Activated T-helper 17 cell treated with anti-CD3 and anti-CD28 coated beads, Interleukin-2, amount 50 U/mL, for 72 hours (primary cell): ENCODE results near the gene HEATR3. TPM values are rescaled to one million over a fixed set of nuclear protein-coding genes. Genes with fewer than 3 reads are reported as not detected.
A peak's percentile ranks its signal among the peaks of the same experiment; 100 is the strongest.
"Not testable (repeated sequence)": the region's sequence is repeated elsewhere in the genome, so short reads cannot be mapped to it uniquely, and the experiment has no call there.

Experiments used
- ATAC-seq: fragments of 150-1000 bp; cut with Tn5 transposase; replicated peaks from 2 replicates; pipeline ENCODE4 v1.10.0; 2021; ENCODE audit warnings: mild to moderate bottlenecking, moderate library complexity
- H3K27ac Mint-ChIP-seq: one replicate; pipeline ENCODE4 v1.8.0; 2022; ENCODE audit warnings: mixed read lengths
- H3K27me3 Mint-ChIP-seq: one replicate; pipeline ENCODE4 v1.8.0; 2022; ENCODE audit warnings: mixed read lengths
- H3K36me3 Mint-ChIP-seq: one replicate; pipeline ENCODE4 v1.8.0; 2022; ENCODE audit warnings: low read depth, mild to moderate bottlenecking, mixed read lengths
- H3K4me1 Mint-ChIP-seq: one replicate; pipeline ENCODE4 v1.8.0; 2022; ENCODE audit warnings: mixed read lengths
- H3K4me3 Mint-ChIP-seq: one replicate; pipeline ENCODE4 v1.8.0; 2022; ENCODE audit warnings: mild to moderate bottlenecking, mixed read lengths
- H3K9me3 Mint-ChIP-seq: one replicate; pipeline ENCODE4 v1.8.0; 2022; ENCODE audit warnings: mixed read lengths
- total RNA-seq, 2 donors: library from RNA; stranded (reverse); gene quantifications; one replicate each; pipeline ENCODE4 v1.2.3, GENCODE V29; 2022

The HEATR3 gene
- total RNA-seq, 2 donors from 2014 or later: 23.3 to 46.7 TPM

DNA sequence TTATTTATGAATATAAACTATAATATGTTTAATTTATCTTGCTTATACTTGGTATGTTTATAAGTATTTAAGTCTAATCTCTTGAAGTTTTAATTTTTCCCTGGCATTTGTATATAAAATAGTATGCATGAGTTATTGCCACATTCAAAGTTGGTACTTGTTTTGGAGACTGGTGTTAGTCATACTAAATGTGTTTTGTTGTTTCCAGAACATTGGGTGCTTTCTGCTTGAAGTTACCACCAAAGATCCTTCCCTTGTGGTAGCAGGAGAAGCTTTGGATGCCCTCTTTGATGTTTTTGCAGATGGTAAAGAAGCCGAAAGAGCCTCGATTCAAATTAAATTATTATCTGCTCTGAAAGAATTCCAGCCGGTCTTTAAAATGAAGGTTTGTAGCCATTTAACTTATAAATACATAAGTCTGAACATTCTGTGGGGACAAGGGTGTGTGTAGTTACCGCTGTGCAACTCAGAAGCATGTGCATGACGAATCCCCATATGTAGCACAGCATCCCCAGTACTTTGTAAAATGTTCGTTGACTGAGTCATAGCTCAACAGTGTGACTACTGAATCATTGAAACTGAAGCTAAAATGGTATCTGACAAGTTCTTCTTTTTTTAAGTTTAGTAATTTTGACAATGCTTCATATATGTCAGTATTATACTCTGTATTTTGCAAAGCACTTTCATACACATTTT lies 36.4 kb downstream of the HEATR3 start:
- peaks cover 82% of the 10 kb centered on the region for H3K36me3 Mint-ChIP-seq
- no peak overlapping the region for H3K4me3 Mint-ChIP-seq
- no peaks in the 10 kb centered on the region for H3K4me1 Mint-ChIP-seq
- ATAC-seq: peak; percentile 99
- H3K27ac Mint-ChIP-seq: peak overlapping the region; percentile 67
- H3K27me3 Mint-ChIP-seq: no peaks in the 10 kb centered on the region
- no peaks in the 10 kb centered on the region for H3K9me3 Mint-ChIP-seq

DNA sequence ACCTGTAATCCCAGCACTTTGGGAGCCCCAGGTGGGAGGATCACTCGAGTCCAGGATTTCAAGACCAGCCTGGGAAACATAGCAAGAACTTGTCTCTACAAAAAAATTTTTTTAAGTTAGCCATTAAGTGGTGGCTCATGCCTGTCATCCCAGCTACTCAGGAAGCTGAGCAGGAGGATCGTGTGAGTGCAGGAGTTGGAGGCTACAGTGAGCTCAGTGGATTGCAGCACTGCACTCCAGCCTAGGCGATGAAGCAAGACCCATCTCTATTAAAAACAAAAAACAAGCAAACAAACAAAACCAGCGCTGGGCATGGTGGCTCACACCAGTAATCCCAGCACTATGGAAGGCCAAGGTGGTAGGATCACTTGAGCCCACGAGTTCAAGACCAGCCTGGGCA lies 38.0 kb downstream of the HEATR3 start:
- no peak overlapping the region for H3K4me3 Mint-ChIP-seq
- H3K27me3 Mint-ChIP-seq: no peaks in the 10 kb centered on the region
- no peak overlapping the region for H3K27ac Mint-ChIP-seq
- peaks cover 85% of the 10 kb centered on the region for H3K36me3 Mint-ChIP-seq
- no peaks in the 10 kb centered on the region for H3K4me1 Mint-ChIP-seq
- H3K9me3 Mint-ChIP-seq: no peaks in the 10 kb centered on the region
- no peak for ATAC-seq

DNA sequence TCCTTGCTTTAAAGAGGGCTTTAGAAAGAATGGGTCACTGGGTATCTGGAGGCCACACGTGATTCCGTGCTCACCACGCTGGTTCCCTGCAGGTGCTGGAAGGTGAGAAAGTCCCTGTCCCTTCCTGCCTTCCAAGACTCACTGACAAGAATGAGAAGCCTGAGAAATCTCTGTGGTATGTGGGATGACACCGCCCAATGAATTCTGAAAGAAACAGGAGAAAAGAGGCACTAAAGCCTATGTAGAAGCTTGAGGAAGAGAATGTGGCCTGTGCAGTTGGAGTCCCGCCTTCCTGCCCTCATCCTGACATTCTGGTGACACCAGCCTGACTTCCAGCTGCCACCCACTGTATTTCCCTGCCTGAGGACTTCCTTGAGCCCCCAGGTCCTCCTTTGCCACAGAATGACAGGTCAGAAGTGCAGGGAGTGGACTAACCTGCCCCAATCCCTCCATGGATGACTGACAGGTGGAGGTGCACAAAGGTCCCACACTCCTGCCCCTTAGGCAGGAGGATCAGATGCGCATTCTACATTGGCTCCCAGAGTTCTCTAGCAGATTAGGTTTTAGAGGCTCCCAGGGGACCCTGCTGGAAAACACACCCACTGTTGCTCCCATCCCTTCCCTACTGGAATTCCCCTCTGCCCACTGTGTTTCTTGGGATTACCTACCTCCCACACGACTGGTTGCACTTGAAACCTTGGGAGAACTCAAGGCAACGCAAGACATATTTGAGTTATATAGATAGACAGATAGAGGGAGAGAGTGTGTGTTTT lies 48.8 kb downstream of the HEATR3 start:
- ATAC-seq: no peak

DNA sequence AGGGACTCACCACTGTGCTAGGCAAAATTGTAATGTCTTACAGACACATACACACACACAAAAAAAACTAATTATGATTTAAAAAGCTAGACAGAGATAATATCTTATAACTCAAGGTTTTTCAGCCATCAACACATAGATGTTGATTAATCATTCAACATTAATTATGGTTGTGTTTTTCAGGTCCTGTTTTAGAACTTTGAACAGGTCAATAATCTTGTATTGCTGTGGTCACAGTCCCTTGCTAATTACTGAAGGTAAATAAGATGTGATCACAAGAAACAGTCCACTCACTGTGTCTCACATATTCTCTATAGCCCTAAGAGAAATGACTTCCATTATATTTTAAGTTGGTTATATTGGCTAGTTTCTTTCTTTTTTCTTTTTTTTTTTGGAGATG lies 54.9 kb downstream of the HEATR3 start:
- Mint-ChIP-seq H3K27me3 (no peaks in the 10 kb centered on the region), H3K36me3 (no peaks in the 10 kb centered on the region)

More for the DNA sequence above, 48.8 kb downstream of the HEATR3 start:
- Mint-ChIP-seq H3K4me3 (no peak overlapping the region), H3K4me1 (no peaks in the 10 kb centered on the region), H3K36me3 (no peaks in the 10 kb centered on the region), H3K27me3 (no peaks in the 10 kb centered on the region), H3K27ac (no peak overlapping the region), H3K9me3 (no peaks in the 10 kb centered on the region)

DNA sequence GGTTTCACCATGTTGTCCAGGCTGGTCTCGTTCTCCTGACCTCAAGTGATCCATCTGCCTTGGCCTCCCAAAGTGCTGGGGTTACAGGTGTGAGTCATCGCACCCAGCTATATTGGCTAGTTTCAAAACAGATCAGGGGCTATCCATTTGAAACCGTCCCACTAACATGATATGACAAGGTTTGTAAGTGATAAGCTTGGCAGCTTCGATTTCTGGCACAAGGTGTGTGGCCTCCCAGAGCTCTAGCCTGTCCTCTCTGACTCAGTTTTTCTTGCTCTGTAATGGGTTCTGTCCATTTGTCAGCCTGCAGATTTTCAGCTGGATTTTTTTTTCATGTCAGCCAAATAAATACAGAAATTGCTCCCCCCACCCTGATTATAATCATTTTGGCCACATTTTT lies 55.5 kb downstream of the HEATR3 start:
- Mint-ChIP-seq H3K4me1 (peaks cover 12% of the 10 kb centered on the region), H3K9me3 (no peaks in the 10 kb centered on the region), H3K4me3 (peak overlapping the region; percentile 23), H3K36me3 (no peaks in the 10 kb centered on the region), H3K27me3 (no peaks in the 10 kb centered on the region), H3K27ac (peak overlapping the region; percentile 44)
- peak; percentile 84 for ATAC-seq

More for the DNA sequence above, 54.9 kb downstream of the HEATR3 start:
- no peak overlapping the region for H3K27ac Mint-ChIP-seq
- H3K4me1 Mint-ChIP-seq: peaks cover 12% of the 10 kb centered on the region
- H3K4me3 Mint-ChIP-seq: no peak overlapping the region
- no peaks in the 10 kb centered on the region for H3K9me3 Mint-ChIP-seq
- ATAC-seq: no peak

DNA sequence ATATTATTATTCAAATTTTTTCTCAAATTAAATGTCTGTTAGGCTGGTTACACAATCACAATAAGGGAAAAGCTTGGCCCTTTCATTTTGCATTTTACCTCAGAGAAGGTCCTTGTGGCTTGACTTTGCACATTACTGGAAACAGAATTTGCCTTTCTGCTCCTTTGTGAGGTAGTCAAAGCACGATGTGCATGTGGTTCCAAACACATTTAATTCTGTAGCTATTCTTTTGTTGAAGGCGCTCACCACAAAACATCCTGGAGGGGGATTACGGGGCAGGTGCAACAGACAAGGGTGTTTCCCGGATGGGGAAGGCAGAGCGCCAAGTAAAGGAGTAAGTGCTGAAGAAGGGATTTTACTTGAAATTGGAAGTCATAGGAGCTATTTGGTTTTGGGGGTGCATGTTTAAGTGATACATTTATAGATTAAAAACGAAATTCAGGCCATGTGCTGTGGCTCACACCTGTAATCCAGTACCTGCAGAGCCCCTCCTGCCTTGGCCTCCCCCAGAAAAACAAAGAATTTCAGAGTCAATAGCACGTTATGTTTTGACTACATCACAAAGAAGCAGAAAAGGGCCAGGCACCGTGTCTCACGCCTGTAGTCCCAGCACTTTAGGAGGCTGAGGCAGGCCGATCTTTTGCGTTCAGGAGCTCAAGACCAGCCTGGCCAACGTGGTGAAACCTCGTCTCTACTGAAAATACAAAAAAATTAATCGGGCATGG lies 56.1 kb downstream of the HEATR3 start:
- Mint-ChIP-seq H3K9me3 (no peaks in the 10 kb centered on the region), H3K4me3 (peak overlapping the region; percentile 23), H3K27ac (peak overlapping the region; percentile 44), H3K27me3 (no peaks in the 10 kb centered on the region), H3K4me1 (peaks cover 12% of the 10 kb centered on the region), H3K36me3 (no peaks in the 10 kb centered on the region)
- peak; percentile 84 for ATAC-seq

DNA sequence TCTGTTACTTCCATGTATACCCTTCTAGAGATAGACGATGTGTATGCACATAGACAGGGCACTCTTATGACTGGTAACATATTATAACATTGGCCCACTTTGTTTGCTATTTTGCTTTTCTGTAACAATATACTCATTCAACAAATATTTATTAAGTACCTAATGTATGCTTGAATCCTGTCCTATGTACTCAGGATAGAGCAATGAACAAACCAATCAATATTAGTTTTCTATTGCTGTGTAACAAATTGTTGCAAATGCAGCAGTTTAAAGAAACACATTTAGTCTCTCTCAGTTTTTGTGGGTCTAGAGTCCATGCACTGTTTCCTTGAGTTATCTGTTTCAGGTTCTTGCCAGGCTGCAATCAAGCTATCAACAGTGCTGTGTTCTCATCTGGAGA lies 57.6 kb downstream of the HEATR3 start:
- ATAC-seq: no peak
- Mint-ChIP-seq H3K27ac (no peak overlapping the region), H3K9me3 (no peaks in the 10 kb centered on the region), H3K36me3 (no peaks in the 10 kb centered on the region), H3K4me3 (no peak overlapping the region), H3K27me3 (no peaks in the 10 kb centered on the region), H3K4me1 (peaks cover 12% of the 10 kb centered on the region)

DNA sequence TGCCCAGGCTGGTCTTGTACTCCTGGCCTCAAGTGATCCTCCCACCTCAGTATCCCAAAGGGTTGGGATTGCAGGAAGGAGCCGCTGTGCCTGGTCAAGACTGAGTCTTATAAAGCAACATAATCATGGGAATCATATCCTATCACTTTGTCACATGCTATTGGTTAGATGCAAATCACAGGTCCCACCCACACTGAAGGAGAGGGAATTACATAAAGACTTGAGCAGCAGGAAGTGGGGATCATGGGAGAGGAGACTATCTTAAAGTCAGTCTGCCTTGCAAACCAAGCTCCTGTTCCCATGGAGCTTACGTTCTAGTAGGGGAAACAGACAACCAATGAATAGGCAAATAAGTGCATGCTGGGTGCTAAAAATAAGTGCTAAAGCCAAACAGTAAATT lies 59.0 kb downstream of the HEATR3 start:
- ATAC-seq: no peak
- Mint-ChIP-seq H3K4me1 (peaks cover 12% of the 10 kb centered on the region), H3K4me3 (no peak overlapping the region), H3K9me3 (no peaks in the 10 kb centered on the region), H3K27me3 (no peaks in the 10 kb centered on the region), H3K36me3 (no peaks in the 10 kb centered on the region), H3K27ac (no peak overlapping the region)

DNA sequence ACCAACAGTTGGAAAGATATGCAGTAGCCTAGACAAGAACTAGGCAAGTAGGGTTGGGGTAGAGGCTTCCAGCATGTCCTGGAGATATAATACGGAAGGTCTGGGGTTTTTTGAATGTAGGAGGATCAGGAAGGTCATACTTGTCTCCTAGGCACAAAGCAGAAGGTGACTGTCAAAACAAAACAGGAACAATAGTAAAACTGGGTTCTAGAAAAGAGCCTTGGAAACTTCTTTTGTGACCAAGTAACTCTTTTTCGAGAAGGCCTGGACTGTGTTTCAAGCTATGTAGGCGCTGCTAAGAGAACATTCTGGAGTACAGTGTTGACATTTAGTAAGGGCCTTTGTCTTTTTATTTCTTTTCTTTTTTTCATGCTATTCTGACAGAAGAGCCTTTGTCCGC lies 60.4 kb downstream of the HEATR3 start:
- Mint-ChIP-seq H3K36me3 (no peaks in the 10 kb centered on the region), H3K27ac (no peak overlapping the region), H3K9me3 (no peaks in the 10 kb centered on the region), H3K4me3 (no peak overlapping the region), H3K27me3 (no peaks in the 10 kb centered on the region), H3K4me1 (peaks cover 12% of the 10 kb centered on the region)
- no peak for ATAC-seq

DNA sequence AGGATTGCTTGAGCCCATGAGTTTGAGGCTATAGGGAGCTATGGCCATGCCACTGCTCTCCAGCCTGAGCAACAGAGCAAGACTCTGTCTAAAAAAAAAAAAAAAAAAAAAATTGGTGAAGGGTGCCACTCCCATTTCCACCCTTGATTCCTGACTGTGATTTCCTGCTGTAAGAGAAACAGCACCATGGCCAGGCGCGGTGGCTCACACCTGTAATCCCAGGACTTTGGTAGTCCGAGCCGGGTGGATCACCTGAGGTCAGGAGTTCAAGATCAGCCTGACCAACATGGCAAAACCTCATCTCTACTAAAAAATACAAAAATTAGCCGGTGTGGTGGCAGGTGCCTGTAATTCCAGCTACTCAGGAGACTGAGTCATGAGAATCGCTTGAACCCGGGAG lies 66.8 kb downstream of the HEATR3 start:
- H3K27ac Mint-ChIP-seq, H3K4me3 Mint-ChIP-seq: not testable (repeated sequence)

DNA sequence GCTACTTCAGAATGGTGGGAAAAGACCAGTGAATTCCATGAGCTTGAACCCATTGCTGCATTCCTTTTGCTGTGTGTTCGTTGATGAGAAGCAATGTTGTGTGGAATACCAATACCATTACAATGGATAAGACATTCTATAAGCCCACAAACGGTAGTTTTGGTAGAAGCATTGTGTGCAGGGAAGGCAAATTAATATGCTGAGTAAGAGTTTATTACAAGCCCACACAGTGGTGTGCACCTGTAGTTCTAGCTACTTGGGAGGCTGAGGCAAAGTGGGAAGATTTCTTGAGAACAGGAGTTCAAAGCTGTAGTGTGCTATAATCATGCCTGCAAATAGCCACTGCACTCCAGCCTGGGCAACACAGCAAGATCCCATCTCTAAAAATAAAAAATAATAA lies 67.4 kb downstream of the HEATR3 start:
- Mint-ChIP-seq H3K27me3 (peaks cover 3% of the 10 kb centered on the region), H3K4me3 (no peak overlapping the region), H3K36me3 (no peaks in the 10 kb centered on the region), H3K9me3 (no peaks in the 10 kb centered on the region), H3K27ac (no peak overlapping the region), H3K4me1 (no peaks in the 10 kb centered on the region)
- ATAC-seq: no peak

More for the DNA sequence above, 66.8 kb downstream of the HEATR3 start:
- H3K4me1 Mint-ChIP-seq, H3K36me3 Mint-ChIP-seq, H3K27me3 Mint-ChIP-seq, ATAC-seq, H3K9me3 Mint-ChIP-seq: not testable (repeated sequence)

DNA sequence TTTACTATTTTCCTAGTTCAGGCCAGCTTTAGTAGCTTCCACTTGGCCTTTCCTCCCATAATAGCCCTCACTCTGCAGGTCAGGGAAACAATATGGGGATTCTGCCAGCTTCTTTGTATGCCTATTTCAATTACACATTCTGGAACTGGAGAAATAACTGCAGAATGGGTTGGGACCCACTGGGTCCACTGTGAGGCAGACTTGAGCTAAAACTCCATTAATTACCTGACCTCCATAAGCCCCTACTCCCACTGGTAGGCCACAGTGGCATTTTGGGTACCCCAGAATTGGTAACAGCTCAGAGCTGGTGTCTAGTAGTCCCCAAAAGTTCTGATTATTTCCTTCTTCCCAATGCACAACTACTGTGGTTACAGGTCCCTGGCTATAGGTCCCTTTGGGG lies 70.6 kb downstream of the HEATR3 start:
- Mint-ChIP-seq H3K36me3 (no peaks in the 10 kb centered on the region), H3K4me3 (no peak overlapping the region), H3K4me1 (no peaks in the 10 kb centered on the region), H3K9me3 (no peaks in the 10 kb centered on the region), H3K27ac (no peak overlapping the region), H3K27me3 (peaks cover 3% of the 10 kb centered on the region)
- no peak for ATAC-seq

DNA sequence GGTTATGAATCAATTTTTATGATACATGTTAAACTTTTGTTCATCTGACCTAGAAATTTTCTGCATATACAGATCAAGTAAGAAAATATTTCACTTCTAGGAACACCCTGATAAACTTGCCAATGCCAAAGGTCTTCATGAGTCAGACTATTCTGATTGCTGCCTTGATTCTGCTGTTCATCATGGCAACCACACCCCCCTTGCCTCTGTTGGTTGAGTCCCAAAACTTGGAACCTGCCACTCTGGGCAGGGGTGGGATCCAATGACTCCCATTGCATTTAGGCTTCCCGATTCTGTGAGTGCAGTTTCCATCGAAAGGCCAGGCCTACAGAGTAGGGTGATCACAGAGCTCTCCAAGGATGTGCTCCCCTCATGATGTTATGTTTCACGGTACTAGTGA lies 71.5 kb downstream of the HEATR3 start:
- H3K27ac Mint-ChIP-seq: no peak overlapping the region
- no peak for ATAC-seq
- H3K9me3 Mint-ChIP-seq: no peaks in the 10 kb centered on the region
- no peaks in the 10 kb centered on the region for H3K36me3 Mint-ChIP-seq
- no peaks in the 10 kb centered on the region for H3K27me3 Mint-ChIP-seq
- no peaks in the 10 kb centered on the region for H3K4me1 Mint-ChIP-seq
- H3K4me3 Mint-ChIP-seq: no peak overlapping the region

DNA sequence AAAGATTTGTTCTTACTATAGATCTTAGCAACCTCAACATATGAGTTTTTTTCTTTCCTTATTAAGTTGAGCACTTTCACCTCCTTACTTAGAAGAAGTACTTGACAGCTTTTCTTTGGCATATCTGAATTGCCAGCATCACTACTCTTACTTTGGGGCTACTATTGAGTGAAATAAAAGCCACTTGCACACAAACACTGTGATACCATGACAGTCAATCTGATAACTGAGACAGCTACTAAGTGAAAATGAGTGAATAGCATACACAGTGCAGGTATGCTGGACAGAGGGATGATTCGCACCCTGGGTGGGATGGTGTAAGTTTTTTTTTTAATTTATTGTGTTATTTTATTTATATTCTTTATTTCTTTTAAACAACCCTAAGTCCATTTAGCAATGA lies 73.8 kb downstream of the HEATR3 start:
- Mint-ChIP-seq H3K4me3 (no peak overlapping the region), H3K36me3 (no peaks in the 10 kb centered on the region), H3K27ac (no peak overlapping the region), H3K9me3 (no peaks in the 10 kb centered on the region), H3K27me3 (no peaks in the 10 kb centered on the region), H3K4me1 (no peaks in the 10 kb centered on the region)
- ATAC-seq: peak; percentile 21

DNA sequence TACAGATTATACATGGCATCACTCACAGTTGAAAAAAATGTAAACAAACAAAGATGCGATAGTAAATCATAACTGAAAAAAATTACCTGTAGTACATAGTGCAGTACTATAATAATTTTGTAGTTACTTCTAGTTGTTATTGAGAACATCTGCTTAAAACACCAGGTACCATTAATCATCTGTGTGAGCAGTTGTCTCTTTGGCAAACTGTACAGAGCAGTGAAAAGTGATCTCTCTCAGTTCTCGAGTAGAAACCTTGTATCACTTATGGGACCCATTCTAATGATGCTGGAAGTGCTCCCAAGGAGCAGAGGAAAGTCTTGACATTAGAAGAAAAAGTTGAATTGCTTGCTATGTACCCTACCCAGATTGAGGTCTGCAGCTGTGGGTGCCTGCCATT lies 78.4 kb downstream of the HEATR3 start:
- Mint-ChIP-seq H3K4me1 (no peaks in the 10 kb centered on the region), H3K9me3 (no peaks in the 10 kb centered on the region)

More for the DNA sequence above, 78.4 kb downstream of the HEATR3 start:
- no peaks in the 10 kb centered on the region for H3K36me3 Mint-ChIP-seq
- no peak for ATAC-seq
- no peak overlapping the region for H3K4me3 Mint-ChIP-seq
- H3K27me3 Mint-ChIP-seq: no peaks in the 10 kb centered on the region
- no peak overlapping the region for H3K27ac Mint-ChIP-seq
